Activated naive CD4-positive, alpha-beta T cell treated with anti-CD3 and anti-CD28 coated beads, Interleukin-2, amount 50 U/mL, for 24 hours (primary cell): Measurements from ENCODE around the gene NAP1L1.

ENCODE experiments used
- H3K27ac Mint-ChIP-seq: one replicate; pipeline ENCODE4 v1.8.0; 2021; ENCODE audit warnings: mild to moderate bottlenecking, mixed read lengths
- H3K27me3 Mint-ChIP-seq: one replicate; pipeline ENCODE4 v1.8.0; 2021; ENCODE audit warnings: mixed read lengths
- H3K36me3 Mint-ChIP-seq: one replicate; pipeline ENCODE4 v1.8.0; 2021; ENCODE audit warnings: mixed read lengths
- H3K4me1 Mint-ChIP-seq: one replicate; pipeline ENCODE4 v1.8.0; 2021; ENCODE audit warnings: mixed read lengths
- H3K4me3 Mint-ChIP-seq: one replicate; pipeline ENCODE4 v1.8.0; 2021; ENCODE audit warnings: mild to moderate bottlenecking, mixed read lengths
- H3K9me3 Mint-ChIP-seq: one replicate; pipeline ENCODE4 v1.8.0; 2021; ENCODE audit warnings: mixed read lengths

Gene NAP1L1

DNA sequence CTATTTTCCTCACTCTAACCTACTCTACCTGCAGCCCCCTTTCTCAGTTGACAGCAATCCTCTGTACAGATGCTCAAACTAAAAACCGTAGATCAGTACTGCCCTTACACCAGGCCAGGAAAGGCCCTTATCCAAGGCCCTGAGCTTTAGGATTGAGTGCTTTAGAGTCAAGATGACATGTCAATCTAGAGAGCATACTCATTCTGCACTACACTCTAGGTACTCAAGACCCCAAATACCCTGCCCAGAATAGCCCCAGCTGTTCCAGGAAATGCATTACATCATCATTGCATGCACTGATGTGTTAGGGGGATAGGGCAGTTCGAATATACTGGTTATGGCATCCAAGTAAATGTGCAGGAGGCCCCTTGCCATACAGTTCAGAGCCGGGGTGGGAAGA lies 49.4 kb downstream of the NAP1L1 start:
- peaks cover 39% of the 10 kb centered on the region for H3K4me1 Mint-ChIP-seq
- H3K4me3 Mint-ChIP-seq, result no peak overlapping the region
- H3K36me3 Mint-ChIP-seq, result peaks cover 3% of the 10 kb centered on the region
- H3K27me3 Mint-ChIP-seq, result no peaks in the 10 kb centered on the region
- no peak overlapping the region for H3K27ac Mint-ChIP-seq
- H3K9me3 Mint-ChIP-seq, result no peaks in the 10 kb centered on the region

GRCh38 chr12:76033081-76034011 lies 51.1 kb downstream of the NAP1L1 start:
- H3K27me3 Mint-ChIP-seq, result no peaks in the 10 kb centered on the region
- peaks cover 16% of the 10 kb centered on the region for H3K36me3 Mint-ChIP-seq
- peak overlapping the region; percentile 91 for H3K4me3 Mint-ChIP-seq
- H3K27ac Mint-ChIP-seq, result peak overlapping the region; percentile 97
- no peaks in the 10 kb centered on the region for H3K9me3 Mint-ChIP-seq
- H3K4me1 Mint-ChIP-seq, result peaks cover 46% of the 10 kb centered on the region

DNA sequence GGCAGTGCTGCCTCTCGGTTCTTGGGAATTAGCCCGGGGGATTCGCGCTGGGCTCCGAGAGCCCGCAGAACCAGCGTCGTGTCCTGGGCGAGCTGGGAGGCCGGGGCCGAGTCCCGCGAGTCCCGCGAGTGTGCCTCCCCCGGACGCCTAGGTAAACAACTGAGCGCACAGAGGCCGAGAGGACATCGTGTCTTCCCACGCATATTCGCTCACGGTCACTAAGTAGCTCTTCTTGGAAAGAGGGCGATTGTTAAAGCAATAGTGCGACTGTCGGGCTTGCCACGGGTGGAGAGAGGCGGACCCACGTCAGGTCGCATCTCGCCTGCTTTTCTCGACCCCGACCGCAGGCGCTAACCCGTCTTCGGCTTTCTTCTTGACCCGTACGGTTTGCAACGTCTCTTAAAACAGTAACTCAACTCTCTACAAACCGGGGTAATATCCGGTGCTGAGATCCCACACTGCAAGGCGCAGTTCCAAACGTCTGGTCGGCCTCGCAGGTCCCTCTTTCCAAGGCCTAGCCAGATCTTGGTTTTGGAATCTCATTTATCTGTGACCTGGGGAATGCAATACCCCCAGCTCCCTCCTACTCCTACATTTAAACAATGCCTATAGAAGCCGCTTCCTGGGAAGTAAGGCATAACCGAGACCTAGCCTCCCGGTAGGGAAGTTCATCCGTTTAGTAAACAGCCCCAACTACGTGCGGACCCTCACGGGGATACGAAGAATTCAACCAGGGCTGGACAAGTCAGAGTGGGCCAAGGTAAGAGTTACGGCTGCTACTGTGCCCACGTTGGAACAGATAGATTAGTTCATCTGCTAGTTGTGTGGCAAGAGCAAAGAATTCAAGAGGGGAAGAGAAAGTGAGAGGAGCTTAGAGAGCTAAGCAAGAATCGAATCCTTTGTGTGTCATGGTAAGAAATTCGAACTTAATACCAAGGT lies 52.2 kb downstream of the NAP1L1 start:
- H3K4me1 Mint-ChIP-seq, result peaks cover 43% of the 10 kb centered on the region
- H3K27me3 Mint-ChIP-seq, result no peaks in the 10 kb centered on the region
- no peaks in the 10 kb centered on the region for H3K9me3 Mint-ChIP-seq
- peak overlapping the region; percentile 97 for H3K27ac Mint-ChIP-seq
- H3K36me3 Mint-ChIP-seq, result peaks cover 17% of the 10 kb centered on the region
- peak overlapping the region; percentile 91 for H3K4me3 Mint-ChIP-seq

DNA sequence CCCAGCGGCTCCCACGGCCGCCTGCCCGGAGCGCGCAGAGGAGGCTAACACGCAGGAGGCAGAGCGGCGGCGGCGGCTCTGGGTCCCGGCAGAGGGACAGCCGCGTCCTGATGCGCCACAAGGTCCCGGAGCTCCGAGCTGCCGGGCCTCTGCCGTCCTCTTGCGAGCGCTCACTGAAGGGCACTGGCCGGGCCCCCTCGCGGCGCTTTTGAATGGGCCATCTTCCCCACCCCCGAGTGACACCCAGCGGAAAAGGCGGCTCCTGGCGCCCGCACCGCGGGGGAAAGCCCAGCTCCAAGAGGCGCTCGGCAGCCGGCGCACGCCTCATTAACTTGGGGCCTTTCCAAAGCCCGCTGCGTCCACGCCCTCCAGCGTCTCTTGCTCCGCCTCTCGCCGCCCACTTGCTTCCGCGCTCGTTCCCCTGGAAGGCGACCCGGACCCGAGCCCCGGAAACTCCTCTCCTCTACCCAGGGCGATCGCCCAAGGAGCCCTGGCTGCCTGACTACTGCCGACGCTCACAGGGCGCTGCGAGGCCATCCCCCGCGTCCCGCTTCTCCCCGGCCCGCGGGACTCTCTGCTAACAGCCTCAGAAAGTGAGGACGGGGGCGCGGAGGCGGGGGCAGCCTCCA lies 53.0 kb downstream of the NAP1L1 start, which contains the start of gene PHLDA1:
Gene PHLDA1 (minus strand): TSS at position 363 of the 629 bp plus-strand sequence.
- H3K4me1 Mint-ChIP-seq, result peaks cover 47% of the 10 kb centered on the region
- H3K4me3 Mint-ChIP-seq, result peak within 1 kb of the TSS; percentile 91
- peaks cover 21% of the 10 kb centered on the region for H3K36me3 Mint-ChIP-seq
- H3K27ac Mint-ChIP-seq, result peak within 1 kb of the TSS; percentile 97
- H3K27me3 Mint-ChIP-seq, result no peaks in the 10 kb centered on the region
- no peaks in the 10 kb centered on the region for H3K9me3 Mint-ChIP-seq

DNA sequence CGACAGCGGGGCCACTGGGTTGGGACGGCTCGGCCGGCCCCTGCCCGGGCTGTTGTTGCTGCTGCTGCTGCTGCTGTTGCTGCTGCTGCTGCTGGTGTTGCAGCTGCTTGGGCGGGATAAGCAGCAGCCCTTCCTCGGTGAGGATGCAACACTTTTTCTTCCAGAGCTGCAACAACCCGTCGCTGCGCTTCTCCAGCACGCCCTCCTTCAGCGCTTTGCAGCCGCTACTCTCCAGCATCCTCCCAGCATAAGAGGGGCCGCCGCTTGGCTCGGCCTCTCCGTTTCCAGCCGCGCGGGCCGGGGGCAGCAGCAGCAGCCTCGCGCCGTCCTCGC lies 53.4 kb downstream of the NAP1L1 start:
- Mint-ChIP-seq H3K9me3 (no peaks in the 10 kb centered on the region), H3K4me1 (peaks cover 50% of the 10 kb centered on the region), H3K4me3 (peak overlapping the region; percentile 91), H3K27ac (peak overlapping the region; percentile 91), H3K36me3 (peaks cover 21% of the 10 kb centered on the region), H3K27me3 (no peaks in the 10 kb centered on the region)

DNA sequence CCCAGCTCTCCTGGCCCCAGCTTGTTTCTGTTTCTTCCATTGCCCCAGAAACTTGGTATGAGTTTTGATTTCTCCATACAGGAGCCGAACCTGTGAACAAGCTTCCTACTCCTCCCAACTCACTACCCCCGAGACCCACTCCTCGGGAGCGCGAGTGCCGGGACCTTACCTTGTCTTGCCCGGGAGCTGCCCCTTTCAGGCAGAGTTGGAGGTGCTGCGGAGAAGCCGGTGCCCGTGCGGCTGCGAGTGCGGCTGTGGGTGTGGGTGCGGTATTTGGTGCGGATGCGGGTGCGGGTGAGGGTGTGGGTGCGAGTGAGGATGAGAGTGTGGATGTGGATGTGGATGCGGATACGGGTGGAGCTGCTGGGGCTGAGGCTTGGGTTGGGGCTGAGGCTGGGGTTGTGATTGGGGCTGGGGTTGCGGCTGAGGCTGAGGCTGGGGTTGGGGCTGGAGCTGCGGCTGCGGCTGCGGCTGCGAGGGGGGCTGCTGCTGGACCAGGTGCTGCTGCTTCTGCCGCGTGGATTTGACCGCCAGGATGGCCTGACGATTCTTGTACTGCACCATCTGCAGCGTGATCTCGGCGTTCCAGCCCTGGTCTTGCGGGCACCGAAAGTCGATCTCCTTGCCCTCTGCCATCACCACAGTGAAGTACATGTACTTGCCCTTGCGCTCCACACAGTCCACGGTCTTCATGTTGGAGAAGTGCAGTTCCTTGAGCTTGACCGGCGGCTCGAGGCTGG lies 54.0 kb downstream of the NAP1L1 start:
- Mint-ChIP-seq H3K36me3 (peaks cover 21% of the 10 kb centered on the region), H3K9me3 (no peaks in the 10 kb centered on the region), H3K4me3 (peak overlapping the region; percentile 91), H3K27me3 (no peaks in the 10 kb centered on the region), H3K27ac (peak overlapping the region; percentile 91), H3K4me1 (peaks cover 49% of the 10 kb centered on the region)

DNA sequence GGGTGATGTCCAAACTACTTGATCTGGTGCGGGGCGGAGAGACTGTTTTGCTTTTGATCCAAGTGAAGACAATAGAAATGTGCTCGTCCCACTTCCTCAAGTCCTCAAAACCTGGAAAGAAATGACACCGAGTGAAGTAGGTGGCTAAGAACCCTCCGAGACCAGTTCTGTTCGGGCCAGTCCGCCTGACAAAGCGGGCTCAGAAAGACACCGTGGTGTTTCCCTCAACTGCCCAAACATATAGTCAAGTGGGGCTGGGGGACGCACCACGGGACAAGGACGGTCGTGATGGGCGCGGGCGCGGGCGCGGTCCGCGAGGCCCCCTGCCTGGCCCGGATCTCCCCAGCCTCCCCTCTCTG lies 54.5 kb downstream of the NAP1L1 start:
- H3K27ac Mint-ChIP-seq, result peak overlapping the region; percentile 93
- H3K4me3 Mint-ChIP-seq, result peak overlapping the region; percentile 91
- H3K9me3 Mint-ChIP-seq, result no peaks in the 10 kb centered on the region
- peaks cover 52% of the 10 kb centered on the region for H3K4me1 Mint-ChIP-seq
- peaks cover 21% of the 10 kb centered on the region for H3K36me3 Mint-ChIP-seq
- H3K27me3 Mint-ChIP-seq, result no peaks in the 10 kb centered on the region

DNA sequence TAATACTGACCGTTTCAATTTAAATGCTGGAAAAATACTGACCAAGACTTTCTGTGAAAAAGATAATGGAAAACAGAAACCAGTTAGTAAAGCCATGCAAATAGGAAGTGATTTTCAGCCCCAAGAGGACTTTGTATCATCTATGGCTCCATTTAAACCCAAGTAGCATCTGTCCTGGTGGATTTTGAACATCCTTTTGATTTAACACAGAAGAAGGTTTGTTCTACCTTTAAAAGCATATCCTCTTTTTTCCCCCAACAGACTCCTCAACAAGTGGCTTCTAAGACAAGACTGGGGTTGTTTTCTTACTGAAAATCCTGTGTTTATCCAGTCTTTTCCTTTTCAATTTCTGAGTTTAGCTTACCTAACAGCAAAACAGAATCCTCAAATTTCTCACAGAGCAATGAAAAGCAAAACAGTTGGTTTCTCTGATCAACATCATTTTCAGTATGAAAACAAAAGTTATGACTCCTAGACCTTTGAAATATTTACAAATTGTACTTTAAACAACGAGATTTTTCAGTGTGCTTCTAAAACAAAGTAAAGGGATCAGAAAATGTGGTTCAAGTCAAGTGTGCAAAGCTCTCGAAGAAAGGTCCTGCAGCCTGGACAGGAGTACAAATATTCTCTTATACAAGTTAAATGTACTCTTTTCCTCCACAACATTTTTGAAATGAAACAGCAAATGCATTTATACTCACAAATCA lies 55.8 kb downstream of the NAP1L1 start:
- no peaks in the 10 kb centered on the region for H3K27me3 Mint-ChIP-seq

DNA sequence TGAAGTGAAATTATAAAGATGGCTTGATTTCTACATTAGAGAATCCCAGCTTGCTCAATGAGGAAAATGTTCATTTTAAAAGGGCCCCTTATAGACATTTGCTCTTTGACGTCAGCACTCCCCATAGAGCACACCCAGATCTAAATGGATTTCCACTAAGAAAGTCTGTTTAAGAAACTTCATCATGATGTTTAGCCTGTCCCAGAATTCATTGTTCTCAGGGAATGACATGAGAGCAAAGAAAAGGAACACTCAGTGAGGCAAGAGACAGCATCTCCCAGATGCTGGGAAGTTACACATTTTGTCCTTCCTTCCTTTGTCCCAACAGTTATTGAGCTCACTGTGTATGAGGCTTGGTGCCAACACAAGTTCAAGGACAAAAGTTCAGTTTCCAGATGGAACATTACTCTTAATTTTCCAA lies 57.8 kb downstream of the NAP1L1 start:
- Mint-ChIP-seq H3K4me1 (peaks cover 40% of the 10 kb centered on the region), H3K36me3 (peaks cover 25% of the 10 kb centered on the region), H3K9me3 (no peaks in the 10 kb centered on the region), H3K27ac (no peak overlapping the region), H3K4me3 (peak overlapping the region; percentile 74), H3K27me3 (no peaks in the 10 kb centered on the region)

More for the DNA sequence above, 55.8 kb downstream of the NAP1L1 start:
- Mint-ChIP-seq H3K4me1 (peaks cover 52% of the 10 kb centered on the region), H3K27ac (peak overlapping the region; percentile 66), H3K36me3 (peaks cover 24% of the 10 kb centered on the region), H3K4me3 (peak overlapping the region; percentile 91), H3K9me3 (no peaks in the 10 kb centered on the region)

DNA sequence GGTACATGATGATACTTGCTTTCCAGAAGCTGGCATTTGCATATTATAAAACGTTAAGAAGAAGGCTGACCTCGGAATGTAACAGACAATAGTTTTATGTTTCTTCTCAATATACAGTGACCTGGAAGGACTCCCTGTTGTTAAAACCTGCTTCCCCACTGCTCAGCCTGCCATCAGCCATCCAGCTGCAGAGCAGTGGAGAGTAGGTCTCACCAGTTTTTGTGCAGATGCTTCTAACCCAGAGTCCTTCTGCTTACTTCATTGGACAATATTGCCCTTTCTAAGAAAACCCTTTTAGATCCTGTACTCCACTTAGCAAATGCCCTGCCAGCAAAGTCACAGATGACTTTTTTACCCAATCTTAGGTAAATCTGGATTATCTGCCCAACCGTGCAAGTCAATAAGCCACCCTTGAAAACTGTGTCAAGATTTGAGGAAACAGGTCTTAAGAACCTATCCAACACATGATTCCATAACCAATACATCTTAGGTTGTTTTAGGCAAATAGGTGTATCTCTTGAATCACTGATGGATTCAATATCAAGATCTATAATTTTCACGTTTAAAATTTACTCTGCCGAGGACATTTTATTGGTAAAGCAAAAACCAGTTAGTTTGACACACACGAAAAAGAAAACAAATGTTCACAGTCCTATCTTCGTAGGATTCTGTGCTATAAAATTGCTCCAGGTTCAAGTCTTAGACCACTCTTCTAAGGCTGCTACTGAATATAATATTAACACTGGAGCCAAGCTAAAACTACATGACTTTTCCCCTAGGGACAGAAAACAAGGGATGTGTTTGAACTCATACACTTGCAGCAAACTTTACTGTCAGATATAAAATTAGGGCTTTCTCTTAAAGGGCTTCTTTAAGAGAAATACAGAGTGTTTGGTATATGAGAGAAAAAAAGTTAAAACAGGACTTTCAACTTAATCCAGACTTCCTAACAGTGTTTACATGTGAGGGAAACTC lies 58.6 kb downstream of the NAP1L1 start:
- Mint-ChIP-seq H3K36me3 (peaks cover 25% of the 10 kb centered on the region), H3K27me3 (no peaks in the 10 kb centered on the region), H3K4me1 (peaks cover 46% of the 10 kb centered on the region), H3K4me3 (peak overlapping the region; percentile 23), H3K27ac (peak overlapping the region; percentile 10), H3K9me3 (no peaks in the 10 kb centered on the region)

DNA sequence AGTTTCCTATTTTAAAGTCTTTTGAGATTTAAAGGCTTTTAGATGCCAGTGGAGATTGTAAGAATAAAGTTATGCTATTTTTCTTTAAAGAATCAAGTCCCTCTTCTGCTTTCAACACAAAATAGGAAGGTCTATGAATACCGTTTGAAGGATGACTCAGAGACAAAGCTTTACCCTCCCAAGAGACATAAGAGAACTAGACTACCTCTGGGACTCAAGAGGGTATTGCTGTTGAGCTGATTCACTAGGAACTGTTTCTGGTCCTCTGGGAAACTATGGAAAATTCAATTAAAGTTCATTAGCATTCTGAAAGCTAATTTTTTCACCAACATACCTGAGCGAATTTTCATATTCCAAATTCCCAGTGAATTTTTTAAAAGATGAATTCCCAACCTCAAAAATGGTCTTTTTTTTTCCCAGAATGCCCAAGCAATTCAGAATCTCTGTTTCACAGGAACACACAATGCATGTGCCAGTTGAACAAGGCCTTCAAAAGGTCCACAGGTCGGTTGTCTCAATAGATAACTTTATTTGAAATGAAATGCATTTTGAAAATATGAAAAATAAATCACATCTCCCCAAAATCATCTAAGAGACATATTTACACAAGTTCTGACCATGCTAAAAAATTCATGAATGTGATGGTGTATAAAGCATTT lies 59.4 kb downstream of the NAP1L1 start:
- Mint-ChIP-seq H3K9me3 (no peaks in the 10 kb centered on the region), H3K27ac (no peak overlapping the region), H3K36me3 (peaks cover 22% of the 10 kb centered on the region), H3K4me1 (peaks cover 54% of the 10 kb centered on the region), H3K4me3 (peak overlapping the region; percentile 23), H3K27me3 (no peaks in the 10 kb centered on the region)

DNA sequence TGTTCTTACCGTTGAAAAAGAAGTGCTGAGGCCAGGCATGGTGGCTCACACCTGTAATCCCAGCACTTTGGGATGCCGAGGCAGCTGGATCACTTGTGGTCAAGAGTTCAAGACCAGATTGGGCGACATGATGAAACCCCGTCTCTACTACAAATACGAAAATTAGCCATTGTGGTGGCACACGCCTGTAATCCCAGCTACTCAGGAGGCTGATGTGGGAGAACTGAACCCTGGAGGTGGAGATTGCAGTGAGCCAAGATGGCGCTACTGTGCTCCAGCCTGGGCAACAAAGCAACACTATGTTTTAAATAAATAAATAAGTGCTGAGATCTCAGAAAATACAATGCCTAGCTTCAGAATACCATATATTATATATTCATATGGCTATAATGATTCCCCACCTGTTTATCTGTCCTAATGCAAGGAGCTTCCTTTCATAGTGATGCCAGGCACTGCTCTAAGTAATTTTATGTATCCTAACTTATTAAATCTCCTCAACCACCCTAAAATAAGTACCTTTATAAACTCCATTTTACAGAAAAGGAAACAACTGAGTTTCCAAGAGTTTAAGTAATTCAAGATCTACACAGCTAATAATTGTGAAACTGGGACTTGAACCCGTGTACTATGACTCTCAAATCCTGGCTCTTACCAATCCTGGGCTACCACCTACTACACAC lies 60.2 kb downstream of the NAP1L1 start:
- H3K4me1 Mint-ChIP-seq, result peaks cover 61% of the 10 kb centered on the region
- no peaks in the 10 kb centered on the region for H3K27me3 Mint-ChIP-seq
- H3K36me3 Mint-ChIP-seq, result peaks cover 16% of the 10 kb centered on the region
- no peak overlapping the region for H3K27ac Mint-ChIP-seq
- H3K4me3 Mint-ChIP-seq, result no peak overlapping the region
- no peaks in the 10 kb centered on the region for H3K9me3 Mint-ChIP-seq
